ENCODE data around the gene PANK4. TPM values are rescaled to one million over a fixed set of nuclear protein-coding genes. Genes with fewer than 3 reads are reported as not detected.
A peak's percentile ranks its signal among the peaks of the same experiment; 100 is the strongest.
"Not testable (repeated sequence)": the region's sequence is repeated elsewhere in the genome, so short reads cannot be mapped to it uniquely, and the experiment has no call there.

Gene PANK4
- total RNA-seq: 10 to 100 TPM; 32.4 to 39.2 TPM

DNA sequence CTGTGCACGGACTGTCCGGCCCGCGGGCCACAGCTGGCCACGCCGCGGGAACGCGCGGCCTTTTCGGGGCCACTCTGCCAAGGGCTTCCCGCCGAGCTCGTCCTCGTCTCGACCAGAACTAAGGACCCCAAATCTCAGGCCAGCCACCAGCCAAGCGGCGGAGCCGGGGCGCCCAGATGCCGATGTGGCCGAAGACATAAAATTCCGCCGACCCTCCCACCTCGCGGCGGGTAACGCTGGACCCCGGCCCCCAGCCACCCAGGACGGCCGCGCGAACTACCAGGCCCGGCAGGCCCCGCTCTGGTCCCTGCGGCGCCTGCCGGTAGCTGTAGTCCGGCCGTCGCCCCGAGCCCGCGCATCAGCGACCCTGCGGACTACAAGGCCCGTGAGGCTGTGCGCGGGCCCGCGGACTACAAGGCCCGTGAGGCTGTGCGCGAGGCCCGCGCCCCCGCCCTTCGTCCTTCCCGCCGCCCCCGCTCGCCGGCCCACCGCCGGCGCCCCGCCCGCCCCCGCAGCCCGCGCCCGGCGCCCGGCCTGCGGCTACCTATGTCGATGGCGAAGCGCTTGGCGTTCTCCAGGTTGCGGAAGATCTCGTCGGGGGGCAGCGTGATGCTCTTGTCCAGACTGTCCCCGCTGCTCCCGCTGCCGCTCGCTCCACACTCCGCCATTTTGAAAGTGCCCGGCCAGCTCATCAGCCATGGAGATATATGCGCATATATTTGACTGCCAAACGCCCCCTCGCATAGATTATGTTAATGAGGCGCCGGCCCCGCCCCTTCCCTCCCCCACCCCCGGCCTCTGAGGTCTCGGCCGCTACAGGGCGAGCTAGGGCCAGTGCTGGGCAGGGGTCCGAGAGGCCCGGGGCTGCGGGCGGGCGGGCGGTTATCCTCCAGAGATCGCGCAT, at the start of gene PANK4:
Gene PANK4, minus strand, starts transcription at position 677 of the 904 bp plus-strand sequence. Its CDS starts 9 bp downstream, at position 668.
- POLR2A ChIA-PET: interaction anchor here (0.5 to 1.5 kb wide), 10 partner anchors 18 to 912 kb away, joined by 3 to 6 read pairs (median 3); partner anchors contain the start of genes MORN1 and RER1
- peaks cover 3% of the 10 kb centered on the region for H3K27me3 Mint-ChIP-seq
- ATAC-seq (peak; percentile 87), DNase-seq (peak; percentile 96)
- intact Hi-C loops (cut with DNase I, micrococcal nuclease): loop anchor here (1.0 to 10.0 kb wide), 12 partner anchors 22 to 1329 kb away; partner anchors contain the start of genes PRXL2B (in 2 of the 2), CEP104 (in 1 of the 2), DFFB (in 1 of the 2) and FAAP20 (in 1 of the 2)
- peak within 1 kb of the TSS; percentile 77 for H3K4me3 Mint-ChIP-seq
- H3K36me3 Mint-ChIP-seq (ENCODE audit: low read depth): peaks cover 2% of the 10 kb centered on the region
- H3K4me1 Mint-ChIP-seq: peaks cover 43% of the 10 kb centered on the region
- CTCF ChIA-PET: interaction anchor here (0.6 to 2.4 kb wide), 10 partner anchors 9 to 287 kb away, joined by 3 to 9 read pairs (median 4); partner anchors contain the start of gene TNFRSF14
- H3K9me3 Mint-ChIP-seq (ENCODE audit: low read depth): no peaks in the 10 kb centered on the region
- H3K27ac Mint-ChIP-seq: peak within 1 kb of the TSS; percentile 91

DNA sequence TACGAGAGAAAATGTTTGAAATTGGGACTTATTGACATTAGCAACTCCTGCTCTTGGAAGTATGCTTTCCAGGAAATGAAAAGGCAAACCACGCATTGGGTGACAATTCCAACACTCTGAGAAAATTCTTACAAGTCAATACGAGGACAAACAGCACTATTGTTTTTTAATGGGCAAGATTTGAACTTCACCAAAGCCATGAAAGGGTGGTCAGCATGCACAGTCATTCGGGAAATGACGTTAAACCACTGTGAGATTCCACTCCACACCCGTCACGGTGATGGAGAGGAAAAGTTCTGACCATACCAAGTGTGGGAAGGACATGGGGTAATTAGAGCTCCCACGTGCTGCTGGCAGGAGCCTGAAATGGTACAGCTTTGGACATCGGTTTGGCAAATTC, 48.0 kb upstream of the PANK4 start:
- ChIA-PET CTCF (no interaction called here), POLR2A (interaction anchor here (0.6 kb wide), 1 partner anchor 42 kb away, joined by 5 read pairs; no protein-coding TSS in a partner anchor)
- Mint-ChIP-seq H3K27me3 (no peaks in the 10 kb centered on the region), H3K4me1 (peaks cover 28% of the 10 kb centered on the region), H3K36me3 (ENCODE audit: low read depth) (peaks cover 2% of the 10 kb centered on the region), H3K27ac (no peak overlapping the region), H3K9me3 (ENCODE audit: low read depth) (peaks cover 15% of the 10 kb centered on the region), H3K4me3 (no peak overlapping the region)
- DNase-seq: no peak
- intact Hi-C loops (cut with DNase I, micrococcal nuclease): no loop called here
- no peak for ATAC-seq

DNA sequence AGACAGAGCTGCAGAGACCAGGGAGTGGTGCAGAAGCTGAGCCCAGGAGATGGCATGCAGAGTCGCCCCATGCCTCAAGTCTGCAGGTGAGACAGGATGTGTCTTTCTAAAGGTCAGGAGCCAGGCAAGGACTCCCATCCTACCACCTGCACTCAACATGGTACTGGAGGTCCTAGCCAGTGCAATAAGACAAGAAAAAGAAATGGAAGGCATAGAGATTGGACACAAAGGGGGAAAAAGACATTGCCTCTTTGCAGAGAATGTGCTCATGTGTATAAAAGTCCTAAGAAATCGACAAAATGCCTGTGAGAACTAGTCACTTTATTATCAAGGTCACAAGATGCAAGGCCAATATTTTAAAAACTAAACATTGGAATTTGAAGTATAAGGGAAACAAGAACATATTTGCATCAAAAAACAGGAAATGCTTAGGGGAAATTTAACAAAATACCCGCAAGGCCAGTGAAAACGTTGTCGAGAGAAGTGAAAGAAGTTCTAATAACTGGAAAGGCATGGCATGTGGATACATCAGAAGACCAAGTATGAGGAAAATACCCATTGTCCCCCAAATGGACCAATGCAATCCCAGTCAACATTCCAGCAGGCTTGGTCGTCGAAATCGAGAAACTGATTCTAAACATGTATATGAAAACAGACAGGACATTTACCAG, 47.0 kb upstream of the PANK4 start:
- Mint-ChIP-seq H3K4me3 (no peak overlapping the region), H3K27ac (no peak overlapping the region), H3K27me3 (no peaks in the 10 kb centered on the region), H3K4me1 (peaks cover 20% of the 10 kb centered on the region), H3K9me3 (ENCODE audit: low read depth) (peaks cover 15% of the 10 kb centered on the region), H3K36me3 (ENCODE audit: low read depth) (no peaks in the 10 kb centered on the region)
- CTCF ChIA-PET: no interaction called here
- ATAC-seq (no peak), DNase-seq (no peak)
- intact Hi-C loops (cut with DNase I, micrococcal nuclease): no loop called here
- POLR2A ChIA-PET: no interaction called here

DNA sequence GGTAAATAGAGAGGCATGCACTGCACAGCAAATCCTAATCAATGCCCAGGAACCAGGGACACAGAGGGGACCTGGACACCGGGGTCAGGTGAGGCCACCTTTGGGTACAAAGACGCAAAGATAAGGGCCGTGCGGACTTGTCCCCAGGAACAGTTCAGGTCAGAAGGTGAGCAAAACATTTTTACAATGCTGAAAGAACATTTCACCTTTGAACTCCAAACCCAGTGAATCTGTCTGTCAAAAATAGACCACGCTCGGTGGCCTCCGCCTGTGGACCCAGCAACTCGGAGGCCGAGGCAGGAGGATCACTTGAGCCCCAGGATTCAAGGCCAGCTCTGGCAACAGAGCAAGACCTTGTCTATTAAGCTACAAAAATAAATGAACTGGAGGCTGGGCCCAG, 45.0 kb upstream of the PANK4 start:
- H3K27me3 Mint-ChIP-seq: no peaks in the 10 kb centered on the region
- CTCF ChIA-PET: interaction anchor here (0.6 kb wide), 2 partner anchors 16 to 979 kb away, joined by 3 read pairs; no protein-coding TSS in a partner anchor

DNA sequence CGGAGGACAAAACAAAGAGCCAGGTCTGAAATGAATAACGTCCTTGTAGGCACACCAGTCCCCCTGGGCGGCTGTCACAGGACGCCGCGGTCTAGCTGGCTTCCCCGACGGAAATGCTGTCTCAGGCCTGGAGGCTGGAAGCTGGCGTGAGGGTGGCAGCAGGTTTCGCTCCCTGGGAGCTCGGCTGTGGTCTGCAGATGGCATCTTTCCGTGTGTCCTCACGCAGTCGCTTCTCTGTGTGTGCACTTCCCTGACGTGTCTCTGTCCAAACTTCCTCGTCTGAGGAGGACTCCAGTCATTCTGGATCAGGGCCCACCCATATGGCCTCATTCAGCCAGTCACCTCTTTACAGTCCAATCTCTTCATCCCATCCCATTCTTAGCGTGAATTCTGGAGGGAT, 43.9 kb upstream of the PANK4 start:
- Mint-ChIP-seq H3K9me3 (ENCODE audit: low read depth) (peaks cover 15% of the 10 kb centered on the region), H3K27ac (no peak overlapping the region), H3K36me3 (ENCODE audit: low read depth) (no peaks in the 10 kb centered on the region), H3K27me3 (no peaks in the 10 kb centered on the region), H3K4me3 (no peak overlapping the region), H3K4me1 (peaks cover 4% of the 10 kb centered on the region)
- DNase-seq (no peak), ATAC-seq (no peak)
- CTCF ChIA-PET: no interaction called here
- POLR2A ChIA-PET: no interaction called here
- intact Hi-C loops (cut with DNase I, micrococcal nuclease): no loop called here

More for the DNA sequence above, 45.0 kb upstream of the PANK4 start:
- no peak overlapping the region for H3K27ac Mint-ChIP-seq
- ATAC-seq (no peak), DNase-seq (no peak)
- POLR2A ChIA-PET: interaction anchor here (0.7 kb wide), 1 partner anchor 141 kb away, joined by 3 read pairs; no protein-coding TSS in a partner anchor
- peaks cover 8% of the 10 kb centered on the region for H3K4me1 Mint-ChIP-seq
- peaks cover 15% of the 10 kb centered on the region for H3K9me3 Mint-ChIP-seq (ENCODE audit: low read depth)
- no peaks in the 10 kb centered on the region for H3K36me3 Mint-ChIP-seq (ENCODE audit: low read depth)
- intact Hi-C loops (cut with DNase I, micrococcal nuclease): no loop called here
- H3K4me3 Mint-ChIP-seq: no peak overlapping the region

DNA sequence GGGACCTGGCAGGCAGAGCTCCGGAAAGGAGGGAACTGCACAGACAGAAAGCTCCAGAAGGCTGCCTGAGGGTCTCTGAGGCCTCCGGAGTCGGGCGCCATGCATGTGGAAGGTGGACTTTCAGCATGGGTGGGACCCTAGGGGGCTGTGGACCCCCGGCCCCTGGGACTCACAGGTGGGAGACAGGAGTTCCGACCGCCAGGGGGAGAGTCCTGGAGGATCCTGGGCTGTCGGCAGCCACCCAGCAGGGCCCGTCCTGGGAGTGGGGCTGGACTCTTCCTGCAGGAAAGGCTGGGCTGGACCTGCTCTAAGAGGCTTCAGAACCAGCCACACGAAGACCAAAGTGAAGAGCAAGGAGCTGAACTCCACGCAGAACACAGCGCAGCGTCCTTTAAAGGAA, 43.3 kb upstream of the PANK4 start:
- H3K9me3 Mint-ChIP-seq (ENCODE audit: low read depth): peaks cover 15% of the 10 kb centered on the region
- H3K4me3 Mint-ChIP-seq; DNase-seq; H3K4me1 Mint-ChIP-seq; H3K36me3 Mint-ChIP-seq (ENCODE audit: low read depth); H3K27me3 Mint-ChIP-seq; intact Hi-C loops (cut with DNase I, micrococcal nuclease); POLR2A ChIA-PET; ATAC-seq; H3K27ac Mint-ChIP-seq: not testable (repeated sequence)
- CTCF ChIA-PET: interaction anchor here (0.6 kb wide), 1 partner anchor 76 kb away, joined by 3 read pairs; no protein-coding TSS in a partner anchor

DNA sequence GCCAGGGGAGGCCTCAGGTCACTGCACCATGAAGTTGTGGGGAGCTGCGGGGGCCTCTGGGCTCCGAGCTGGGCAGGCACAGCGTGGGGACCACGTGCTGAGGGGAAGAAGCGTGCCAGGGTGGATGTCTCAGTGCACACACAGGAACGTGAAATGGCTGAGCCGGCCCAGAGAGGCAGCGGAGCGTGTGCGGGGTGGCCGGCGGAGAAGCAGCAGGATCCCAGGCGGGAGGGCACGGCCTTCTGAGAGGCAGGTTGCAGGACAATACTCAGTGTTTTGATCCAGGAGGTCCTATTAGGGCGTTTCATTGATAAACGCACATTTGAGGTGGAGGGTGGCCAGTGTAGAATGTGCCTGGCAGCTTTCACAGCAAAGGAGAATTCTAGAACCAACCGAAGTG, 42.7 kb upstream of the PANK4 start:
- no peak overlapping the region for H3K27ac Mint-ChIP-seq
- no peaks in the 10 kb centered on the region for H3K36me3 Mint-ChIP-seq (ENCODE audit: low read depth)
- CTCF ChIA-PET: no interaction called here

DNA sequence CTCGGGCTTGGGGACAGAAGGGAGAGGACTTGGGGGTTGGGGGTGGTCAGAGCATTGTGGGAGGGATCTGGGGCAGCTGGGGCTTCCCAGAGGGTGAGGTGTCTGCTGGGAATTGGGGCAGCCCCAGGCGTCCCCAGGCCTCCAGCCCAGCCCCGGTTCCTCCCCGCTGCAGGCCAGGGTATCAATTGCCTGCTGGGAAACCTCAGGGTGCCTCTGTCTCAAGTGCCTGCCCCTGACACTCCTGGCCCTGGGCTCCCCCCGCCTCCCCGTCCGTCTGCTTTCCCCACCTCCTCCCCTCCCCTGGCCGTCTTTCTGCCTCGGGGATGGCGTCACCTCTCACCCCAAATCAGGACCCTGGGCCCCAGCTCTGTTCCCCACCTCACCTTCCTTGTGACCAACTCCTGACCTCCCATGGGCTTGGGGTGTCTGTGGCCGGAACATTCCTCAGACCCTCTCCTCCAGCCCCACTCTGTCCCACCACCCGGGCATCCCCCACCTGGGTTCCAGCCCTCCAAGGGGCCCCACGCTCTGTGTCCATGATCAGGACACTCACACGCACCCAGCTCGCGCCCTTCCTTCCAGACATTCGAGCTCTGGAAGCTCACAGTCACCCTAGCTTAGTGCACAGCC, 41.9 kb upstream of the PANK4 start:
- DNase-seq; intact Hi-C loops (cut with DNase I, micrococcal nuclease); CTCF ChIA-PET; H3K4me3 Mint-ChIP-seq; H3K36me3 Mint-ChIP-seq (ENCODE audit: low read depth); H3K27ac Mint-ChIP-seq; H3K4me1 Mint-ChIP-seq; ATAC-seq; H3K9me3 Mint-ChIP-seq (ENCODE audit: low read depth); POLR2A ChIA-PET; H3K27me3 Mint-ChIP-seq: not testable (repeated sequence)

More for the DNA sequence above, 42.7 kb upstream of the PANK4 start:
- DNase-seq (no peak), ATAC-seq (no peak)
- H3K4me1 Mint-ChIP-seq: peaks cover under 1% of the 10 kb centered on the region
- intact Hi-C loops (cut with DNase I, micrococcal nuclease): no loop called here
- H3K9me3 Mint-ChIP-seq (ENCODE audit: low read depth): peaks cover 12% of the 10 kb centered on the region
- POLR2A ChIA-PET: no interaction called here
- no peak overlapping the region for H3K4me3 Mint-ChIP-seq
- H3K27me3 Mint-ChIP-seq: no peaks in the 10 kb centered on the region

DNA sequence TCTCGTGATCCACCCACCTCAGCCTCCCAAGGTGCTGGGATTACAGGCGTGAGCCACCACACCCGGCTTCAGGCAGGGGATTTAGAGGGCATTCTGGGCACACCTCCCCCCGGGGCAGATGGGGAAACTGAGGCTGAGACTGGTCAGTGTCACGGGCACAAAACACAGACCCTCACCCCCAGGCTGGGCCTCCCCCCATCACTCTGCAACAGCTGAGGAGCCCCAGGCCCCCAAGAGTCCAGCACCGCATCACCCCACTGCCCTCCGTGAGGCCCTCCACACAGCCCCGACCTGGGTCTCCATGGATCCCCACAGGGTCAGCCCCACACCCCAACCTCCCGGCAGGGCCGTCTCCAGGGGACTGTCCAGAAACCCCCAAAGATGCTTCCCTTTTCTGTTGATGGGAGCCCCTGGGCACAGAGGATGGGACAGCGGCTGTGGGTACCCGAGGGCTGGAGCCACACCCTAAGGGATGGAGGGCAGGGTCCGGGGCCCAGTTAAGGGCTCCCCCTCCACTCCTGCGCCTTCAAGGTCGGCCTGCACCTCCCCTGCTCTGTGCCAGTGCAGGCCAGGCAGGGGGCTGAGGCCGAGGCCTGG, 40.8 kb upstream of the PANK4 start:
- Mint-ChIP-seq H3K27ac (no peak overlapping the region), H3K9me3 (ENCODE audit: low read depth) (no peaks in the 10 kb centered on the region), H3K4me3 (no peak overlapping the region), H3K4me1 (no peaks in the 10 kb centered on the region), H3K36me3 (ENCODE audit: low read depth) (peaks cover 3% of the 10 kb centered on the region), H3K27me3 (no peaks in the 10 kb centered on the region)
- CTCF ChIA-PET: no interaction called here
- ATAC-seq: peak; percentile 8
- no peak for DNase-seq
- POLR2A ChIA-PET: no interaction called here
- intact Hi-C loops (cut with DNase I, micrococcal nuclease): no loop called here

DNA sequence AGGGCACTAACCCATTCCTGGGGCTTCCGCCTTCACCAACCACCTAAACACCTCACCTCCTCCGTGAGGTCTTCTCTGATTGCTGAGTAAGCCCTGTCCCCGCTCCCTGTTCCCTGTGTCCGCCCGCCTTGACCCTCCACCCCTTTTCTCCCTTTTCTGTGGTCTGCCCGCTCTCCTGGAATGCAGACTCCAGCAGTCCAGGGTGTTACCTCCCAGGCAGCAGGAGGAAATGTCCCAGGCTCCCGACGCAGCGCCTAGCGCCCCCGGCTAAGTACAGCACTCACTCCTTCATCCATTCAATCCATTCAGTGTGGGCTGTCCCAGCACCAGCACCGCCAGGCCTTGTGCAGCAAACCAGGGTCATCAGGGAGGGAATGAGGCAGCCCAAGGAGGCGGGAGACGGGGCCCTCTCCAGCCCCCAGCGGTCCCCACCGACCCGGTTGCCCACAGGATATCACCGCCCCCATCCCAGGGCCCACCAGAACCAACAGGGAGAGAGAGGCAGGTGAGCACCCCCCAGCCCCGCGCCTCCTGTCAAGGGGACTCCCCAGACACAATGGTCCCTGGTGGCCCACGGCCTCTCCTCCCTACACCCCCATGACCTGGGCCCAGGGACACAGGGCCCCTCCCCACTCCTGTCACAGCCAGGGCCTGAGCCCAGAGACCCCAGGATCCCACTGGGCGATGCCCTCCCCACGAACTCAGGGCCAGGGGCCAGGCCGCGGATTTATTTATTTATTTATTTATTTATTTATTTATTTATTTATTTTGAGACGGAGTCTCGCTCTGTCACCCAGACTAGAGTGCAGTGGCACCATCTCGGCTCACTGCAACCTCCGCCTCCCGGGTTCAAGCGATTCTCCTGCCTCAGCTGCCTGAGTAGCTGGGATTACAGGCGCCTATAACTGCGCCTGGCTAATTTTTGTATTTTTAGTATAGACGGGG, 40.0 kb upstream of the PANK4 start:
- ChIA-PET POLR2A (no interaction called here), CTCF (no interaction called here)
- Mint-ChIP-seq H3K27me3 (no peaks in the 10 kb centered on the region), H3K4me1 (peaks cover 2% of the 10 kb centered on the region), H3K4me3 (no peak overlapping the region), H3K27ac (no peak overlapping the region), H3K9me3 (ENCODE audit: low read depth) (no peaks in the 10 kb centered on the region), H3K36me3 (ENCODE audit: low read depth) (peaks cover 5% of the 10 kb centered on the region)
- ATAC-seq: no peak
- DNase-seq: no peak
- intact Hi-C loops (cut with DNase I, micrococcal nuclease): no loop called here

All from activated CD4-positive, alpha-beta T cell treated with anti-CD3 and anti-CD28 coated beads for 36 hours (primary cell).